T-helper 17 cell (primary cell): ENCODE results near the gene IL11. TPM values are rescaled to one million over a fixed set of nuclear protein-coding genes. Genes with fewer than 3 reads are reported as not detected.

Experiments used
- ATAC-seq: fragments of 150-1000 bp; cut with Tn5 transposase; 2 replicates; pipeline ENCODE4 v1.10.0; 2021; ENCODE audit warnings: mild to moderate bottlenecking, moderate library complexity
- DNase-seq, 3 donors: peaks; one replicate each; pipeline versions ENCODE4 v3.0.0 to v3.0.0-alpha.2; 2020 to 2021
- H3K9me3 ChIP-seq: one replicate; pipeline ENCODE4 v1.7.0; 2013; ENCODE audit warnings: low read length, mild to moderate bottlenecking; ENCODE audit not compliant: control insufficient read depth, poor library complexity, severe bottlenecking
- H3K27ac Mint-ChIP-seq: one replicate; pipeline ENCODE4 v1.8.0; 2022; ENCODE audit warnings: mild to moderate bottlenecking, moderate library complexity, mixed read lengths
- H3K27me3 Mint-ChIP-seq: one replicate; pipeline ENCODE4 v1.8.0; 2022; ENCODE audit warnings: mixed read lengths
- H3K36me3 Mint-ChIP-seq: one replicate; pipeline ENCODE4 v1.8.0; 2022; ENCODE audit warnings: low read depth, mixed read lengths
- H3K4me1 Mint-ChIP-seq: one replicate; pipeline ENCODE4 v1.8.0; 2022; ENCODE audit warnings: mild to moderate bottlenecking, mixed read lengths
- H3K4me3 Mint-ChIP-seq: one replicate; pipeline ENCODE4 v1.8.0; 2022; ENCODE audit warnings: mild to moderate bottlenecking, moderate library complexity, mixed read lengths
- total RNA-seq, 4 donors: library from RNA in 2 of 4; stranded (reverse) in 2 of 4; gene quantifications; one replicate each; pipeline ENCODE4 v1.2.3 and lab custom pipeline; 2022 to 2026

Gene IL11
- total RNA-seq, 2 donors from 2014 or later, result 0.25 to 0.89 TPM

DNA sequence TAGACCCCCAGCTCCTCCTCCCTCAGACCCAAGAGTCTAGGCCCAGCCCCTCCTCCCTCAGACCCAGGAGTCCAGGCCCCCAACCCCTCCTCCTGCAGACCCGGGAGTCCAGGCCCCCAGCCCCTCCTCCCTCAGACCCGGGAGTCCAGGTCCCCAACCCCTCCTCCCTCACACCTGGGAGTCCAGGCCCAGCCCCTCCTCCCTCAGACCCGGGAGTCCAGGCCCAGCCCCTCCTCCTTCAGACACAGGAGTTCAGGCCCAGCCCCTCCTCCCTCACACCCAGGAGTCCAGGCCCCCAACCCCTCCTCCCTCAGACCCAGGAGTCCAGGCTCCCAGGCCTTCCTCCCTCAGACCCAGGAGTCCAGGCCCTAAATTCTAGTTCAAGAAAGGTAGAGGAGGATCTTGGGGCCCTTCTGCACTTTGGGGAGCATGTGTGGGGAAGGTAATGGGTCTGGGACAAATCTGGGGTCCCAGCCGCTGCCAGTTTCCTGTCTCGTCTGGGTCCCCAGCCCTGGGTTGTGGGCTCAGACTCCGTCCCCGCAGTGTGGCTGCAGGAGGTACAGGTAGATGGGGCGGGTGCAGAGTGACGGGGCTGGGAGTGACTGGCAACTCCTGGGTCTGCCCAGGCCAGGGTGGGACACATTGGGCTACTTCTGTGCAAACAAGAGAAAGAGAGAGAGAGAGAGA is 3.2 kb upstream of the IL11 start:
- Mint-ChIP-seq H3K4me1 (peaks cover 15% of the 10 kb centered on the region), H3K27ac (no peak overlapping the region), H3K36me3 (peaks cover 15% of the 10 kb centered on the region), H3K4me3 (peak overlapping the region; percentile 57), H3K27me3 (peaks cover 40% of the 10 kb centered on the region)
- no peak for ATAC-seq
- DNase-seq, result no peak
- H3K9me3 ChIP-seq, result no peaks in the 10 kb centered on the region

- DNase-seq (no peak), ATAC-seq (no peak)
- Mint-ChIP-seq H3K4me1 (peaks cover 15% of the 10 kb centered on the region), H3K27ac (no peak overlapping the region), H3K27me3 (peaks cover 45% of the 10 kb centered on the region), H3K4me3 (no peak overlapping the region), H3K36me3 (peaks cover 15% of the 10 kb centered on the region)
- H3K9me3 ChIP-seq, result no peaks in the 10 kb centered on the region
These were observed 2.2 kb upstream of the IL11 start for GRCh38 chr19:55372316-55373081.

- peak overlapping the region; percentile 84 for H3K4me3 Mint-ChIP-seq
- peak overlapping the region; percentile 45 for H3K27ac Mint-ChIP-seq
- no peak for DNase-seq
These were observed 484 bp downstream of the IL11 start for GRCh38 chr19:55369653-55370304.

GRCh38 chr19:55368701-55369563 is 1.3 kb downstream of the IL11 start:
- peaks cover 39% of the 10 kb centered on the region for H3K27me3 Mint-ChIP-seq
- H3K36me3 Mint-ChIP-seq, result peaks cover 17% of the 10 kb centered on the region
- no peaks in the 10 kb centered on the region for H3K9me3 ChIP-seq
- ATAC-seq, result peak; percentile 41
- H3K27ac Mint-ChIP-seq, result no peak overlapping the region
- no peak for DNase-seq
- peaks cover 12% of the 10 kb centered on the region for H3K4me1 Mint-ChIP-seq
- H3K4me3 Mint-ChIP-seq, result peak overlapping the region; percentile 69

More at GRCh38 chr19:55369653-55370304, 484 bp downstream of the IL11 start:
- Mint-ChIP-seq H3K36me3 (peaks cover 17% of the 10 kb centered on the region), H3K27me3 (peaks cover 41% of the 10 kb centered on the region), H3K4me1 (peaks cover 13% of the 10 kb centered on the region)
- peak; percentile 66 for ATAC-seq
- no peaks in the 10 kb centered on the region for H3K9me3 ChIP-seq

- DNase-seq (no peak), ATAC-seq (no peak)
- Mint-ChIP-seq H3K27ac (no peak overlapping the region), H3K36me3 (peaks cover 13% of the 10 kb centered on the region), H3K4me3 (peak overlapping the region; percentile 15), H3K4me1 (peaks cover 8% of the 10 kb centered on the region), H3K27me3 (peaks cover 33% of the 10 kb centered on the region)
- H3K9me3 ChIP-seq, result no peaks in the 10 kb centered on the region
These were observed 2.2 kb downstream of the IL11 start for GRCh38 chr19:55368106-55368505.

GRCh38 chr19:55366790-55367189 is 3.5 kb downstream of the IL11 start:
- H3K27me3 Mint-ChIP-seq, result peaks cover 27% of the 10 kb centered on the region
- H3K36me3 Mint-ChIP-seq, result peaks cover 10% of the 10 kb centered on the region
- no peak for DNase-seq
- no peak overlapping the region for H3K4me3 Mint-ChIP-seq
- peaks cover 8% of the 10 kb centered on the region for H3K4me1 Mint-ChIP-seq
- no peak overlapping the region for H3K27ac Mint-ChIP-seq
- H3K9me3 ChIP-seq, result no peaks in the 10 kb centered on the region
- ATAC-seq, result no peak

- Mint-ChIP-seq H3K4me3 (no peak overlapping the region), H3K36me3 (peaks cover 8% of the 10 kb centered on the region), H3K4me1 (peaks cover 7% of the 10 kb centered on the region), H3K27me3 (peaks cover 19% of the 10 kb centered on the region), H3K27ac (no peak overlapping the region)
- H3K9me3 ChIP-seq, result no peaks in the 10 kb centered on the region
- ATAC-seq (no peak), DNase-seq (no peak)
These were observed 4.3 kb downstream of the IL11 start for GRCh38 chr19:55365964-55366363.

DNA sequence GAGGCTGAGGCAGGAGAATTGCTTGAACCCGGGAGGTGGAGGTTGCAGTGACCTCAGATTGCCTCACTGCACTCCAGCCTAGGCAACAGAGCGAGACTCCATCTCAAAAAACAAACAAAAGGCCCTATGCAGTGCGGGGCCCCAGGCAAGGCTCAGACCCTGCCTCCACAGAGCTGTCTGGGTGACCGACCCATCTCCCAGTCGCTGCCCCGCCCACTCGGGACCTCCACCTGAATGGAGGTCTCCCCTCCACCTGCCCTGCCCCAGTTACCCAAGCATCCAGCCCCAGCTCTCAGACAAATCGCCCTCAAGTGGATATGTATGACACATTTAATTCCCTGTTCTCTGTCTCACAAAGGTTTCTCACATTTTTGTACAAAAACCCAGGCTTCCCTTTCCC is 5.0 kb downstream of the IL11 start:
- Mint-ChIP-seq H3K27me3 (peaks cover 13% of the 10 kb centered on the region), H3K4me1 (peaks cover 3% of the 10 kb centered on the region), H3K36me3 (peaks cover 5% of the 10 kb centered on the region), H3K27ac (no peak overlapping the region), H3K4me3 (no peak overlapping the region)
- ATAC-seq (no peak), DNase-seq (no peak)
- no peaks in the 10 kb centered on the region for H3K9me3 ChIP-seq

GRCh38 chr19:55362990-55363716 is 7.1 kb downstream of the IL11 start, which contains the start of gene GARIN5B:
Gene GARIN5B (minus strand): TSS chr19:55363260. CDS start chr19:55363066, 194 bp downstream.
- ATAC-seq, result no peak
- no peak within 1 kb of the TSS for H3K27ac Mint-ChIP-seq

DNA sequence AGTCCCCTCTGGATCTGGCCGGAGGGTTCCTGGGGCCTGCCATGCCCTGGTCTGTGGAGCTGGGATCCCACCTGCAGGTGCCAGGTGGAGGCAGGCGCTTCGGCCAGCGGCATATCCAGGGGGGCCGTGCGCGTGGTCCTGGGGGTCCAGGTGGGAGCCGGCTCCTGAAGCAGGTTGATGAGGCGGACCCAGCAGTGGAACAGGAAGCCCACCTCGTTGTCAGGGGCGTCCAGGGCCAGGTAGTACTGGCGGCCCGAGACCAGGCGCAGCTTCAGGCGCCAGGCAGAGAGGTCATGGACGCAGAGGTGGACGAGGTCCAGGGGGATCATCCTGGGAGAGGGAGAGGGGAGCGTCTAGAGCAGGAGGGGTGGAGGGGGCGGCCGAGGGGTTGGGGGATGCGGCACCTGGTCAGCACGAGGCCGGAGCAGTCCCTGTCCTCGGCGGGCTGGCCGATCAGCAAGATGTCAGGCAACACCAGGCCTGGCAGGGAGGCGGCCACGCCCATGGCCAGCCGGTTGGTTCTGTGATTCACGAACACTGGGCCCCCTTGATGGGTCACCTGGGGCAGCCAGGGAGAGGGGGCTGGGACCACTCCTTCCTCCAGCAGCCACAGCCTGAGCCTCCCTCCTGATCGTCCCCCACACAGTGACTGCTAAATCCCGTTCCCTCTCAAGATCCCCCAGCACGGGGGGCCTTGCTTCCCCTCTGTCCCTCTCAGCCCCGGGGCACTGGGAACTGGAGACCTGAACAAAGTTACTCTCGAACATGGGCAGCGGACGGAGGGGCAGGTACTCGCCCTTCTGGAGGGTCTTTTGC is 7.9 kb downstream of the IL11 start:
- Mint-ChIP-seq H3K27ac (no peak overlapping the region), H3K36me3 (peaks cover 2% of the 10 kb centered on the region), H3K27me3 (peaks cover 7% of the 10 kb centered on the region), H3K4me3 (no peak overlapping the region), H3K4me1 (no peaks in the 10 kb centered on the region)
- no peak for DNase-seq
- no peak for ATAC-seq
- H3K9me3 ChIP-seq, result no peaks in the 10 kb centered on the region

More at GRCh38 chr19:55362990-55363716, 7.1 kb downstream of the IL11 start, which contains the start of gene GARIN5B:
- Mint-ChIP-seq H3K4me3 (no peak within 1 kb of the TSS), H3K27me3 (peaks cover 7% of the 10 kb centered on the region), H3K4me1 (no peaks in the 10 kb centered on the region), H3K36me3 (peaks cover 2% of the 10 kb centered on the region)
- H3K9me3 ChIP-seq, result no peaks in the 10 kb centered on the region
- no peak for DNase-seq

DNA sequence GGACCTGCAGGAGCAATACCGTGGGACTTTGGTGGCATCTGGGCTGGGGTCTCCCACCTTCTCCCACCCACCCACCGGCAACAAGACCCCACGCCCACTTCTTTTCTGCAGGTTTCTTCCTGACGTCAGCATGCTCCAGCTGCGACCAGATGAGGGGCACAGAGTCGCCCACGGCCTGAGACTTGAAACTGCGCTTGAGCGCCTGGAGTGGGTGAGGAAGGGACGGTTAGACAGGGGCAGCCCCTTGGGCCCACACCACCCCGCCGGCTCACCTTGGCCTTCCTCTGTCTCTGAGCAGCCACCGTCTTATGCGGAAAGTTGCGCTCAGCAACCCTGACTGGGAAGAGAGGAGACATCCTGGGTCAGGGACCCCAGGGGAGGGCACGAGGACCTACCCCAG is 9.4 kb downstream of the IL11 start:
- no peaks in the 10 kb centered on the region for H3K9me3 ChIP-seq
- Mint-ChIP-seq H3K4me3 (no peak overlapping the region), H3K27ac (no peak overlapping the region), H3K4me1 (no peaks in the 10 kb centered on the region), H3K36me3 (peaks cover 2% of the 10 kb centered on the region), H3K27me3 (peaks cover 14% of the 10 kb centered on the region)
- DNase-seq (no peak), ATAC-seq (no peak)
